ENCODE results near the gene BIN2.

Gene BIN2

GRCh38 chr12:51238510-51239334 is 85.3 kb downstream of the BIN2 start, which contains the start of gene DAZAP2:
DAZAP2 (plus strand) TSS chr12:51238826; CDS start chr12:51238908, 82 bp downstream.
- peak within 1 kb of the TSS; percentile 100 for H3K4me3 ChIP-seq (ENCODE audit: control insufficient read depth, low read depth, low read length)
- DNase-seq (ENCODE audit: low read depth) = peak; percentile 91
- TF ChIP-seq, protein P1, sequence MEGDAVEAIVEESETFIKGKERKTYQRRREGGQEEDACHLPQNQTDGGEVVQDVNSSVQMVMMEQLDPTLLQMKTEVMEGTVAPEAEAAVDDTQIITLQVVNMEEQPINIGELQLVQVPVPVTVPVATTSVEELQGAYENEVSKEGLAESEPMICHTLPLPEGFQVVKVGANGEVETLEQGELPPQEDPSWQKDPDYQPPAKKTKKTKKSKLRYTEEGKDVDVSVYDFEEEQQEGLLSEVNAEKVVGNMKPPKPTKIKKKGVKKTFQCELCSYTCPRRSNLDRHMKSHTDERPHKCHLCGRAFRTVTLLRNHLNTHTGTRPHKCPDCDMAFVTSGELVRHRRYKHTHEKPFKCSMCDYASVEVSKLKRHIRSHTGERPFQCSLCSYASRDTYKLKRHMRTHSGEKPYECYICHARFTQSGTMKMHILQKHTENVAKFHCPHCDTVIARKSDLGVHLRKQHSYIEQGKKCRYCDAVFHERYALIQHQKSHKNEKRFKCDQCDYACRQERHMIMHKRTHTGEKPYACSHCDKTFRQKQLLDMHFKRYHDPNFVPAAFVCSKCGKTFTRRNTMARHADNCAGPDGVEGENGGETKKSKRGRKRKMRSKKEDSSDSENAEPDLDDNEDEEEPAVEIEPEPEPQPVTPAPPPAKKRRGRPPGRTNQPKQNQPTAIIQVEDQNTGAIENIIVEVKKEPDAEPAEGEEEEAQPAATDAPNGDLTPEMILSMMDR (conservative IDR thresholded peaks at IDR 0.05; ENCODE audit: control insufficient read depth, insufficient read depth, low read depth, low read length) = no peak

GRCh38 chr12:51238037-51238509 is 85.9 kb downstream of the BIN2 start:
- TF ChIP-seq, protein P1 (conservative IDR thresholded peaks at IDR 0.05; ENCODE audit: control insufficient read depth, insufficient read depth, low read depth, low read length) = no peak
- DNase-seq (ENCODE audit: low read depth) = no peak
- peak overlapping the region; percentile 100 for H3K4me3 ChIP-seq (ENCODE audit: control insufficient read depth, low read depth, low read length)

GRCh38 chr12:51234530-51234929 is 89.4 kb downstream of the BIN2 start:
- TF ChIP-seq, protein P1 (conservative IDR thresholded peaks at IDR 0.05; ENCODE audit: control insufficient read depth, insufficient read depth, low read depth, low read length) = no peak
- H3K4me3 ChIP-seq (ENCODE audit: control insufficient read depth, low read depth, low read length) = no peak overlapping the region
- no peak for DNase-seq (ENCODE audit: low read depth)

- TF ChIP-seq, protein P1 (conservative IDR thresholded peaks at IDR 0.05; ENCODE audit: control insufficient read depth, insufficient read depth, low read depth, low read length) = no peak
- H3K4me3 ChIP-seq (ENCODE audit: control insufficient read depth, low read depth, low read length) = no peak overlapping the region
- no peak for DNase-seq (ENCODE audit: low read depth)
These were observed 91.3 kb downstream of the BIN2 start for GRCh38 chr12:51232642-51233041.

Measured in fibroblast of mammary gland (primary cell).